Lower lobe of right lung (tissue), 2 donors: ENCODE data around the gene LIPJ. TPM values are rescaled to one million over a fixed set of nuclear protein-coding genes. Genes with fewer than 3 reads are reported as not detected.

ENCODE experiments used
- ATAC-seq, 2 donors: fragments of 200-7000 bp; cut with Tn5 transposase; one replicate each; pipeline ENCODE4 v1.9.1; 2020 to 2022; ENCODE audit warnings: mild to moderate bottlenecking in 2 of 2, moderate library complexity in 2 of 2
- DNase-seq: peaks from one replicate; pipeline ENCODE4 v3.0.0-alpha.2; 2020
- H3K27ac ChIP-seq: fragments of 200-600 bp; one replicate; pipeline ENCODE4 v1.8.0; 2022
- H3K27me3 ChIP-seq: fragments of 200-600 bp; one replicate; pipeline ENCODE4 v1.8.0; 2022; ENCODE audit warnings: low read depth
- H3K36me3 ChIP-seq: fragments of 200-600 bp; one replicate; pipeline ENCODE4 v1.8.0; 2022; ENCODE audit warnings: mild to moderate bottlenecking
- H3K4me1 ChIP-seq: fragments of 200-600 bp; one replicate; pipeline ENCODE4 v1.8.0; 2022
- H3K4me3 ChIP-seq: fragments of 200-600 bp; one replicate; pipeline ENCODE4 v1.8.0; 2022; ENCODE audit warnings: mild to moderate bottlenecking
- H3K9me3 ChIP-seq: fragments of 200-600 bp; one replicate; pipeline ENCODE4 v1.8.0; 2022
- intact Hi-C: fragments of 100-400 bp; cut with DNase I; formaldehyde crosslinking; loops from one replicate; pipeline ENCODE4 v1.11.0; 2022
- total RNA-seq: library from RNA; stranded (reverse); fragmentation: NEBNext Ultra II Directional; extraction: Animal tissue kit (Norgen Biotek cat#: 25700); gene quantifications from one replicate; pipeline ENCODE4 v1.2.1, GENCODE V29; 2021
- TF ChIP-seq, protein P1 (sequence below): fragments of 200-600 bp; IDR thresholded peaks from one replicate; pipeline ENCODE4 v1.8.0; 2022; ENCODE audit warnings: antibody characterized with exemption, mild to moderate bottlenecking
- donor health status: DM: no; HTN: yes; CAD: no; lungs with severe emphysema.

The LIPJ gene
- total RNA-seq, 1 donor from 2014 or later = 0.09 TPM

GRCh38 chr10:88542522-88542921 is 44.0 kb upstream of the LIPJ start:
- intact Hi-C loops = no loop called here
- TF ChIP-seq, protein P1, sequence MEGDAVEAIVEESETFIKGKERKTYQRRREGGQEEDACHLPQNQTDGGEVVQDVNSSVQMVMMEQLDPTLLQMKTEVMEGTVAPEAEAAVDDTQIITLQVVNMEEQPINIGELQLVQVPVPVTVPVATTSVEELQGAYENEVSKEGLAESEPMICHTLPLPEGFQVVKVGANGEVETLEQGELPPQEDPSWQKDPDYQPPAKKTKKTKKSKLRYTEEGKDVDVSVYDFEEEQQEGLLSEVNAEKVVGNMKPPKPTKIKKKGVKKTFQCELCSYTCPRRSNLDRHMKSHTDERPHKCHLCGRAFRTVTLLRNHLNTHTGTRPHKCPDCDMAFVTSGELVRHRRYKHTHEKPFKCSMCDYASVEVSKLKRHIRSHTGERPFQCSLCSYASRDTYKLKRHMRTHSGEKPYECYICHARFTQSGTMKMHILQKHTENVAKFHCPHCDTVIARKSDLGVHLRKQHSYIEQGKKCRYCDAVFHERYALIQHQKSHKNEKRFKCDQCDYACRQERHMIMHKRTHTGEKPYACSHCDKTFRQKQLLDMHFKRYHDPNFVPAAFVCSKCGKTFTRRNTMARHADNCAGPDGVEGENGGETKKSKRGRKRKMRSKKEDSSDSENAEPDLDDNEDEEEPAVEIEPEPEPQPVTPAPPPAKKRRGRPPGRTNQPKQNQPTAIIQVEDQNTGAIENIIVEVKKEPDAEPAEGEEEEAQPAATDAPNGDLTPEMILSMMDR = no peak
- Histone ChIP-seq H3K4me1 (peaks cover 12% of the 10 kb centered on the region), H3K27ac (no peak overlapping the region), H3K36me3 (no peaks in the 10 kb centered on the region), H3K27me3 (no peaks in the 10 kb centered on the region), H3K4me3 (no peak overlapping the region), H3K9me3 (no peaks in the 10 kb centered on the region)
- no peak for ATAC-seq
- no peak for DNase-seq

GRCh38 chr10:88544140-88544870 is 42.3 kb upstream of the LIPJ start:
- ATAC-seq (no peak), DNase-seq (no peak)
- no peaks in the 10 kb centered on the region for H3K36me3 ChIP-seq
- intact Hi-C loops = no loop called here
- TF ChIP-seq, protein P1 = no peak
- no peak overlapping the region for H3K27ac ChIP-seq
- no peaks in the 10 kb centered on the region for H3K9me3 ChIP-seq
- peaks cover 9% of the 10 kb centered on the region for H3K4me1 ChIP-seq
- H3K27me3 ChIP-seq = no peaks in the 10 kb centered on the region
- H3K4me3 ChIP-seq = no peak overlapping the region

GRCh38 chr10:88545359-88545758 is 41.2 kb upstream of the LIPJ start:
- TF ChIP-seq, protein P1 = no peak
- no peaks in the 10 kb centered on the region for H3K36me3 ChIP-seq
- H3K27ac ChIP-seq = no peak overlapping the region
- DNase-seq = no peak
- H3K4me3 ChIP-seq = no peak overlapping the region
- no peak for ATAC-seq
- H3K9me3 ChIP-seq = no peaks in the 10 kb centered on the region
- peaks cover 7% of the 10 kb centered on the region for H3K4me1 ChIP-seq
- no peaks in the 10 kb centered on the region for H3K27me3 ChIP-seq
- intact Hi-C loops = no loop called here

GRCh38 chr10:88546497-88546896 is 40.1 kb upstream of the LIPJ start:
- Histone ChIP-seq H3K4me3 (no peak overlapping the region), H3K27ac (no peak overlapping the region), H3K36me3 (no peaks in the 10 kb centered on the region), H3K27me3 (no peaks in the 10 kb centered on the region), H3K4me1 (peaks cover 4% of the 10 kb centered on the region), H3K9me3 (no peaks in the 10 kb centered on the region)
- DNase-seq (no peak), ATAC-seq (no peak)
- TF ChIP-seq, protein P1 = no peak
- intact Hi-C loops = no loop called here

GRCh38 chr10:88551246-88551645 is 35.3 kb upstream of the LIPJ start:
- H3K4me1 ChIP-seq = no peaks in the 10 kb centered on the region
- H3K9me3 ChIP-seq = no peaks in the 10 kb centered on the region
- TF ChIP-seq, protein P1 = no peak
- no peaks in the 10 kb centered on the region for H3K27me3 ChIP-seq
- no peak overlapping the region for H3K4me3 ChIP-seq
- intact Hi-C loops = loop anchor here (10.0 kb wide), 1 partner anchor 146 kb away; no protein-coding TSS in a partner anchor
- no peaks in the 10 kb centered on the region for H3K36me3 ChIP-seq
- no peak for DNase-seq
- H3K27ac ChIP-seq = no peak overlapping the region
- ATAC-seq = no peak
